GM12865 (cell line): ENCODE data around the gene MCCC2.

Experiments
- DNase-seq: peaks from one replicate; pipeline ENCODE4 v3.0.0; 2010; ENCODE audit warnings: low read depth
- H3K4me3 ChIP-seq: 2 replicates; pipeline ENCODE4 v1.5.1; 2011; ENCODE audit warnings: mild to moderate bottlenecking, low read depth, low read length, control low read depth
- TF ChIP-seq, protein P1 (sequence below): IDR thresholded peaks from 2 replicates; pipeline ENCODE4 v1.5.1; 2011; ENCODE audit warnings: low read length, control low read depth, low read depth, inconsistent platforms; ENCODE audit not compliant: insufficient read depth; ENCODE audit errors: missing control alignments

MCCC2 gene

DNA sequence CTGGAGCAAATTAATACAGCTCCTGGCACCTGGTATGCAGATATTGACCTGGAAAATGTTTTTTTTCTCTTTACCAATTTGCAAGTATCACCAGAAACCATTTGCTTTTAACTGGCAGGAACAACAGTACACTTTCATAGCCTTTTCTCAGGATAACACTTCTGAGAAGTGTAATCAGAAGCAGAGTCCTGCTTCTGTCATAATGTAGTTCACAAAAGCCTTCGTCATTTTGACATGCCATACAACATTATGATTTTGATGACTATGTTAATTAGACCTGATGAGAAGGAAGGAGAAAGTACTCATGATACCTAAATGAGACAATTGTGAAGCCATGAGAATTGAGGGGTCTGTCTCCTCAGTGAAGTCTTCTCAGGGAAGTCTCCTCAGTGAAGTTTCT lies 90.8 kb downstream of the MCCC2 start:
- H3K4me3 ChIP-seq = no peak overlapping the region

DNA sequence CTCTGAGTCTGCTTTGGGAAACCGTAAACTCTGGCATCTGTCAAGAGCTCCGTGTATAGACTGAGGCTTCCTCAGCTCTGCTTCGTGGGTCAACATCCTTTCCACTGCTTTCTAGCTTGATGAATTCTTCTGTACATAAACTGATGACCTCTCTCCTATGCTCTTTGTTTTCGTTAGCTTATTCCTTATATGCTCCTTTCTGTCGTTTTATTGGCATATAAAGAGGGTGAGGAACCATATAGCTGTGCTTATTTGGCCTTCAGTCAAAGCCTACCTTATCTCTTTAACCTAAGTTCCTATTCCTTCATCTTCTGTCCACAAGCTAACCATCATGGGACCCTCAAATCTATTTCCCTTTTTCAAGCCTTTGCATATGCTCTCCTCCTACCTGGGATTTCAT lies 92.6 kb downstream of the MCCC2 start:
- no peak for DNase-seq
- TF ChIP-seq, protein P1, sequence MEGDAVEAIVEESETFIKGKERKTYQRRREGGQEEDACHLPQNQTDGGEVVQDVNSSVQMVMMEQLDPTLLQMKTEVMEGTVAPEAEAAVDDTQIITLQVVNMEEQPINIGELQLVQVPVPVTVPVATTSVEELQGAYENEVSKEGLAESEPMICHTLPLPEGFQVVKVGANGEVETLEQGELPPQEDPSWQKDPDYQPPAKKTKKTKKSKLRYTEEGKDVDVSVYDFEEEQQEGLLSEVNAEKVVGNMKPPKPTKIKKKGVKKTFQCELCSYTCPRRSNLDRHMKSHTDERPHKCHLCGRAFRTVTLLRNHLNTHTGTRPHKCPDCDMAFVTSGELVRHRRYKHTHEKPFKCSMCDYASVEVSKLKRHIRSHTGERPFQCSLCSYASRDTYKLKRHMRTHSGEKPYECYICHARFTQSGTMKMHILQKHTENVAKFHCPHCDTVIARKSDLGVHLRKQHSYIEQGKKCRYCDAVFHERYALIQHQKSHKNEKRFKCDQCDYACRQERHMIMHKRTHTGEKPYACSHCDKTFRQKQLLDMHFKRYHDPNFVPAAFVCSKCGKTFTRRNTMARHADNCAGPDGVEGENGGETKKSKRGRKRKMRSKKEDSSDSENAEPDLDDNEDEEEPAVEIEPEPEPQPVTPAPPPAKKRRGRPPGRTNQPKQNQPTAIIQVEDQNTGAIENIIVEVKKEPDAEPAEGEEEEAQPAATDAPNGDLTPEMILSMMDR = no peak
- H3K4me3 ChIP-seq = no peak overlapping the region

More for the DNA sequence above, 90.8 kb downstream of the MCCC2 start:
- DNase-seq = no peak
- TF ChIP-seq, protein P1 = no peak

DNA sequence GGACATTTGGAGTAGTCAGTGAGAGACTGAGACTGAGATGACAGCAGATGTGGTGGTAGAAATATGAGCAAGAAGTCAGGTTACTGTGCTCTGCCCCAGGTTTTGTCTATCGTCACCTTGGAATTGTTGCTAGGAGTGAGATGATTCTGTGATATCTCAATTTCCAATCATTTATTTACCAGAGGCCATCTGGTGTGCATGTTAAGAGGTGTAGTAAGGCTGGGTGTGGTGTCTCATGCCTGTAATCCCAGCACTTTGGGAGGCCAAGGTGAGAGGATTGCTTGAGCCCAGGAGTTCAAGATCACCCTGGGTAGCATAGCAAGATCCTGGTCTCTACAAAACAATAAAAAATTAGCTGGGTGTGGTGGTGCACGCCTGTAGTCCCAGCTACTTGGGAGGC lies 93.4 kb downstream of the MCCC2 start:
- DNase-seq = no peak
- H3K4me3 ChIP-seq = no peak overlapping the region
- TF ChIP-seq, protein P1 = no peak

DNA sequence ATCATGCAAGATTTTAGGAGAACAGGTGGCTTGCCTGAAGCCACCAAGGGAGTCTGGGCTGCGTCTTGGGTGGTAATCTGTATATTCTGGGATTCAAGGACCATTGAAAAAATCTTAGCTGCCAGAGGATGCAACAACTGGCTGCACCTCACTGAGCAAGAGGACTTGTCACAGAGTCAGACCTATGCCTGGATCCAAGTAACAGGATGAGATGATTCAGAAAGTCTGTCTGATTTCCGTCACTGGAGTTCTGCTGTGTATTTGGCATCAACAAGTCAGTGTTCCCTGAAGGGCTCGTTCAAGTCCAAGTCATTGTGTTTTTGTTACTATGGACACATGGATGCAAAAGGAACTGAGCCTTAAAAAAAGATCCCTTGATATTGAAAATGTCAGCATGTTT lies 94.2 kb downstream of the MCCC2 start:
- no peak overlapping the region for H3K4me3 ChIP-seq
- TF ChIP-seq, protein P1 = no peak
- no peak for DNase-seq

DNA sequence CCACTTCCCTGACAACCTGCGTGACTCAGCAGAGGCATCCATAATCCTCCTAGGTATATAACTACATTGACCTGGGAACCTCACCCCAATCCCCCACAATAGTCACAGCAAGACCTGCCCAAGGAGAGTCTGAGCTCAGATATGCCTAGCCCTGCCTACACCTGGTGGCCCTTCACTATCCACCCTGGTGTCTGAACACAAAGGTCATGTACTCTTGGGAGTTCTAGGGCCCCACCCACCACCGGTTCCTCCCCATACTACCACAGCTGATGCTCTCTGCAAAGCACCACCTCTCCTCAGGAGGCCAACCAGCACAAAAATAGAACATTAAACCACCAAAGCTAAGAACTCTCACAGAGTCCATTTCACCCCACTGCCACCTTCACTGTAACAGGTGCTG lies 97.2 kb downstream of the MCCC2 start:
- no peak overlapping the region for H3K4me3 ChIP-seq
- no peak for DNase-seq
- TF ChIP-seq, protein P1 = no peak

DNA sequence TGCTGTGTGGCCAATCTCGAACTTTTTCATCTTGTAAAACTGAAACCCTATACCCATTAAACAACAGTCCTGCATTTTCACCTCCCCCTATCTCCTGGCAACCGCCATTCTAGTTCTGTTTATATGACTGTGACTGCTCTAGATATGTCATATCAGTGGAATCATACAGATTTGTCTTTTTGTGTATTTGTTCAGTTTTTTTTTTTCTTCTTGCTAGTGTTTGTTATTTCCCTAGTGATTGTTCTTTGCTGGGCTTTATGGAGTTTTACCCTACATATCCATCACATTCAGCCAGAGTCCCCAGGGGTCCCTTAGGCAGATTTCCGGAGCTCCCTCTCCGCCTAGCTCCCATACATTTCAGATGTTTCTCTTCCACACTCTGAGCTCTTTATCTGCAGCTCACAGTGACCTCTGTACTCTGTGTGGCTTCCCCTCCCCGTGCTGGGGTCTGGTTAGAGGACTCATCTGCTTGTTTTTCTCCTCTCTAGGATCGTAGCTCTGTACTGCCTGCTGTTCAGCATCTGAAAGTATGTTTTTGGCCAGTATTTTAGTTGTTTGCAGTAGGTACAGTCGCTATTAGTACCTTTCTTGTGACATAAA lies 106.8 kb downstream of the MCCC2 start:
- TF ChIP-seq, protein P1 = no peak
- no peak for DNase-seq
- H3K4me3 ChIP-seq = no peak overlapping the region

DNA sequence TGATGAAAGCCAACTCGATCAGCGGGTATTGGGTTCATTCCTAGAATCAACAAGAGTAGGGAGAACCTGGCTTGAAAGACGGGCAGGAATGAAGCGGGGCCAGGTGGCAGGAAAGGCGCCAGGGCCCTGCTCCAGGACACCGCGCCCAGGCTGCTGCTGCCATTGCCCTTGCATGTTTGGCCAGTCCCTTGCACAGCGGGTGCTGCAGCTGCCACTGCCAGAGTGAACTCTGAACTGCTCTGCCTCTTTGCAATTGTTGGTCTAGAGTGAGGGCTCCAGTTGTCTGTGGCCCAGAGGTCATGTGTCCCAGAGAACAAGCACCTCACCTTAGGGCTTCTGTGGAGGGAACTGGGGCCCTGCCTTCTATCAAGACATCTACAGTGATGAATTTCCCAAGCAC lies 107.9 kb downstream of the MCCC2 start:
- TF ChIP-seq, protein P1 = no peak
- DNase-seq = no peak

More for the DNA sequence above, 107.9 kb downstream of the MCCC2 start:
- no peak overlapping the region for H3K4me3 ChIP-seq
